HEK293T (cell line): Measurements from ENCODE around the gene ANO2.

Experiments used
- CTCF ChIA-PET: fragments of 350-600 bp; formaldehyde crosslinking; extraction: SDS; loops from one replicate; lab custom pipeline; 2021; ENCODE audit warnings: antibody characterized with exemption, inconsistent platforms; lab: Yijun Ruan, JAX
- POLR2A ChIA-PET: fragments of 350-600 bp; formaldehyde crosslinking; extraction: SDS; loops from one replicate; lab custom pipeline; 2020; ENCODE audit warnings: antibody characterized with exemption, inconsistent platforms; lab: Yijun Ruan, JAX
- DNase-seq: peaks from one replicate; pipeline ENCODE4 v3.0.0; 2012; ENCODE audit warnings: mixed read lengths; ENCODE audit errors: extremely low spot score
- ARNT ChIP-seq: fragments of 450-650 bp; IDR thresholded peaks from 2 replicates; pipeline ENCODE4 v1.6.1; 2017; ENCODE audit warnings: mild to moderate bottlenecking
- BHLHE40 ChIP-seq: fragments of 450-650 bp; IDR thresholded peaks from 2 replicates; pipeline ENCODE4 v1.6.1; 2016; ENCODE audit warnings: mild to moderate bottlenecking, moderate library complexity, borderline replicate concordance
- CTBP1 ChIP-seq: fragments of 450-650 bp; IDR thresholded peaks from 2 replicates; pipeline ENCODE4 v1.6.1; 2016; ENCODE audit warnings: borderline replicate concordance
- ELF4 ChIP-seq: fragments of 450-650 bp; IDR thresholded peaks from 2 replicates; pipeline ENCODE4 v1.6.1; 2017; ENCODE audit warnings: antibody characterized with exemption
- FOXA1 ChIP-seq: fragments of 450-650 bp; IDR thresholded peaks from 2 replicates; pipeline ENCODE4 v1.6.1; 2016; ENCODE audit warnings: mild to moderate bottlenecking
- FOXK2 ChIP-seq: fragments of 450-650 bp; IDR thresholded peaks from 2 replicates; pipeline ENCODE4 v1.6.1; 2016; ENCODE audit warnings: mild to moderate bottlenecking
- FOXM1 ChIP-seq: fragments of 450-650 bp; IDR thresholded peaks from 2 replicates; pipeline ENCODE4 v1.6.1; 2017; ENCODE audit warnings: mild to moderate bottlenecking, borderline replicate concordance
- HDGF ChIP-seq: fragments of 450-650 bp; IDR thresholded peaks from 2 replicates; pipeline ENCODE4 v1.6.1; 2017; ENCODE audit warnings: antibody characterized with exemption, borderline replicate concordance
- L3MBTL2 ChIP-seq: fragments of 450-650 bp; conservative IDR thresholded peaks from 2 replicates; pipeline ENCODE4 v1.6.1; 2016; ENCODE audit warnings: mild to moderate bottlenecking
- LEF1 ChIP-seq: fragments of 450-650 bp; IDR thresholded peaks from 2 replicates; pipeline ENCODE4 v1.6.1; 2017; ENCODE audit warnings: mild to moderate bottlenecking, borderline replicate concordance
- NFRKB ChIP-seq: fragments of 450-650 bp; IDR thresholded peaks from 2 replicates; pipeline ENCODE4 v1.6.1; 2016; ENCODE audit warnings: mild to moderate bottlenecking, moderate library complexity
- SP1 ChIP-seq: fragments of 450-650 bp; IDR thresholded peaks from 2 replicates; pipeline ENCODE4 v1.6.1; 2017
- SUZ12 ChIP-seq: fragments of 450-650 bp; IDR thresholded peaks from 2 replicates; pipeline ENCODE4 v1.6.1; 2016; ENCODE audit warnings: mild to moderate bottlenecking
- TARDBP ChIP-seq: fragments of 450-650 bp; IDR thresholded peaks from 2 replicates; pipeline ENCODE4 v1.6.1; 2016
- ZNF384 ChIP-seq: fragments of 450-650 bp; IDR thresholded peaks from 2 replicates; pipeline ENCODE4 v1.6.1; 2016
- TF ChIP-seq, protein P1 (sequence below): fragments of 450-650 bp; IDR thresholded peaks from 2 replicates; pipeline ENCODE4 v1.6.1; 2016

ANO2 gene

GRCh38 chr12:5599378-5599777 lies 345.7 kb downstream of the ANO2 start:
- no peak for TF ChIP-seq FOXM1
- POLR2A ChIA-PET = no interaction called here
- DNase-seq = no peak
- CTCF ChIA-PET = no interaction called here

- ChIA-PET POLR2A (no interaction called here), CTCF (no interaction called here)
- no peak for DNase-seq
- TF ChIP-seq LEF1 (no peak), ELF4 (no peak), FOXM1 (no peak), FOXK2 (no peak), TARDBP (no peak), FOXA1 (no peak), HDGF (no peak), ARNT (no peak), CTBP1 (no peak), SP1 (no peak), SUZ12 (no peak)
- TF ChIP-seq, protein P1, sequence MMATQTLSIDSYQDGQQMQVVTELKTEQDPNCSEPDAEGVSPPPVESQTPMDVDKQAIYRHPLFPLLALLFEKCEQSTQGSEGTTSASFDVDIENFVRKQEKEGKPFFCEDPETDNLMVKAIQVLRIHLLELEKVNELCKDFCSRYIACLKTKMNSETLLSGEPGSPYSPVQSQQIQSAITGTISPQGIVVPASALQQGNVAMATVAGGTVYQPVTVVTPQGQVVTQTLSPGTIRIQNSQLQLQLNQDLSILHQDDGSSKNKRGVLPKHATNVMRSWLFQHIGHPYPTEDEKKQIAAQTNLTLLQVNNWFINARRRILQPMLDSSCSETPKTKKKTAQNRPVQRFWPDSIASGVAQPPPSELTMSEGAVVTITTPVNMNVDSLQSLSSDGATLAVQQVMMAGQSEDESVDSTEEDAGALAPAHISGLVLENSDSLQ = no peak
Measured at GRCh38 chr12:5593998-5594397, 351.1 kb downstream of the ANO2 start.

DNA sequence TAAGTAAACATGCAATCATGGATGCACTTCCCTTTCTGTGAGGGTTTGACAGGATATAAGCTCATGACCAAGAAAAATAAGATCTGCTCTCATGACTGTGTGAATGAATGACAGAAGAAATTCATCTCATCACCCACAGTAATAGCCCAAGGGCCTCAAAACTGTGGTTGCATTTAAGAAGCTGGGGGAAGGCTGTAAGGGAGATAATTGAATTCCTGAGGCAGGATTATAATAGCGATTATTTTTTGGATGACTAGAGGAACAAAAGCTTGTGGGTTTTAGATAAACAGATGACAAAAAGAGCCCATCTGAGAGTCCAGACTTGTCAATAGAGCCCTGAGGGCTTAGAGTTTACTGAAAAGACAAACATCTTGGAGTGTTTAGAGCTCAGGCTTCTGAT lies 352.0 kb downstream of the ANO2 start:
- TF ChIP-seq, protein P1 = no peak
- TF ChIP-seq FOXK2 (no peak), CTBP1 (no peak), SP1 (no peak), ARNT (no peak), L3MBTL2 (no peak), NFRKB (no peak), ZNF384 (no peak), FOXA1 (no peak), BHLHE40 (no peak), HDGF (no peak), LEF1 (no peak), TARDBP (no peak), FOXM1 (no peak)
- POLR2A ChIA-PET = no interaction called here
- DNase-seq = no peak
- CTCF ChIA-PET = interaction anchor here (1.2 kb wide), 1 partner anchor 56 kb away, joined by 4 read pairs; no protein-coding TSS in a partner anchor

GRCh38 chr12:5592310-5592709 lies 352.7 kb downstream of the ANO2 start:
- TF ChIP-seq LEF1 (no peak), ELF4 (no peak), L3MBTL2 (no peak), ZNF384 (no peak), NFRKB (no peak), HDGF (no peak), FOXM1 (no peak), SP1 (no peak), ARNT (no peak), BHLHE40 (no peak), CTBP1 (no peak), FOXK2 (no peak), SUZ12 (no peak)
- ChIA-PET POLR2A (no interaction called here), CTCF (no interaction called here)
- DNase-seq = no peak

DNA sequence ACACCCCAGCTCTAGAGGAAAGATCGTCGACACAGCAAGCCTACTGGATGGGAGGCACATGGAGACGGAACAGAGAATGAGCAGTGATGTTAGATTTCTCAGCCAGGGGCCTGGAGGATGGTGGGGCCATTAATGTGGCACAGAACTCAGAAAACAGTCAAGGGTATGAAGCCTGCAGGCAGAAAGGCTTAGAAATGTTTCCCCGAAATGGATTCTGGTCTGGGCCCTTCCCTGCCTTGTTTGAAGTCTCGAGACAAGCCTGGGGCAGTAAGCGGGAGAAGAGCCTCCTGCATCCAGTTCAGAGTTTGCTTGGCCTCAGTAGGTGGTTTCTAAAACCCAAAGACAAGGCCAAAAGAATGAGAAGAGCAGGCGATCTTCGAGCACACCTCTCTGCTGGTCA lies 354.7 kb downstream of the ANO2 start:
- ChIA-PET CTCF (no interaction called here), POLR2A (no interaction called here)
- TF ChIP-seq ARNT (no peak), LEF1 (no peak), TARDBP (no peak), L3MBTL2 (no peak), FOXA1 (no peak)
- no peak for DNase-seq

DNA sequence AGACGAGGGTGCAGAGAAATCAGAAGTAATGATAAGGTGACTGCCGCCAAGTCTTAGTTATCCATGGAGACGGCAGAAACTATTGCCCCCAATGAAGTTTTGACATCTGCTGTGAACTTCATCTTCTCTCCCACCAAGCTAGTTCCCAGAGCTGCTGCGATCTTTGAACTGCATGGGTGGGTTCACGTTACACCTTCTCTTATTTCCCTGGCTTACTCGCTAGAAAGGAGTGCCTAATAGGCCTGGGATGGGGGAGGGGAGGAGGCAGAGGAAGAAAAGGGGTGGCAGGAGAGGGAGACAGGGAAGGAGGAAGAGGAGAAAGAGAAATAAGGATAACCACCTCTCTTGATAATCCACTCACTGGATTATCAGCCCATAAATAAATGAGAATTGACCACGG lies 356.0 kb downstream of the ANO2 start:
- no peak for DNase-seq
- ChIA-PET POLR2A (no interaction called here), CTCF (no interaction called here)
- TF ChIP-seq BHLHE40 (no peak), FOXA1 (no peak), FOXK2 (no peak), CTBP1 (no peak), SP1 (no peak), SUZ12 (no peak), HDGF (no peak), ARNT (no peak), FOXM1 (no peak), L3MBTL2 (no peak), ZNF384 (no peak), ELF4 (no peak), NFRKB (no peak), LEF1 (no peak)
- TF ChIP-seq, protein P1 = no peak

GRCh38 chr12:5588591-5588990 lies 356.5 kb downstream of the ANO2 start:
- TF ChIP-seq CTBP1 (no peak), SP1 (no peak)
- ChIA-PET CTCF (no interaction called here), POLR2A (no interaction called here)
- DNase-seq = no peak
